Panc1 (cell line): ENCODE data around the gene LRRK1.

Experiments used
- CTCF ChIP-seq: fragments of 450-650 bp; IDR thresholded peaks from 2 replicates; pipeline ENCODE4 v1.5.1; 2017; ENCODE audit warnings: mild to moderate bottlenecking
- POLR2AphosphoS5 ChIP-seq: IDR thresholded peaks from 2 replicates; pipeline ENCODE4 v1.6.1; 2012; ENCODE audit warnings: mild to moderate bottlenecking, low read depth, low read length, moderate library complexity
- REST ChIP-seq, 2 experiments: IDR thresholded peaks; 2 replicates each; pipeline ENCODE4 v1.6.1; 2011 to 2012; ENCODE audit warnings: low read depth in 2 of 2, control low read depth in 1 of 2, low read length in 1 of 2, mild to moderate bottlenecking in 1 of 2, moderate library complexity in 1 of 2; ENCODE audit not compliant: insufficient read depth in 1 of 2
- SIN3A ChIP-seq: IDR thresholded peaks from 2 replicates; pipeline ENCODE4 v1.6.1; 2012; ENCODE audit warnings: low read depth, mild to moderate bottlenecking, low read length, moderate library complexity, borderline replicate concordance; ENCODE audit not compliant: insufficient read depth
- TCF7L2 ChIP-seq: IDR thresholded peaks from 2 replicates; pipeline ENCODE4 v1.6.1; 2011; ENCODE audit warnings: mild to moderate bottlenecking, low read depth, low read length, inconsistent platforms

GRCh38 chr15:101018016-101018415 is 98.9 kb downstream of the LRRK1 start:
- no peak for TF ChIP-seq CTCF
- no peak for TF ChIP-seq POLR2AphosphoS5
- TF ChIP-seq REST (IDR thresholded peaks at IDR 0.05; ENCODE audit: insufficient read depth in 1 of 2, low read depth in 2 of 2, low read length in 1 of 2): no peak
- TF ChIP-seq TCF7L2: no peak
- no peak for TF ChIP-seq SIN3A
